Mucosa of gallbladder (tissue), 1 donor: Measurements from ENCODE around the gene MRPS33. TPM values are rescaled to one million over a fixed set of nuclear protein-coding genes. Genes with fewer than 3 reads are reported as not detected.
"Not testable (repeated sequence)": the region's sequence is repeated elsewhere in the genome, so short reads cannot be mapped to it uniquely, and the experiment has no call there.

ENCODE experiments used
- DNase-seq: peaks from one replicate; pipeline ENCODE4 v3.0.0-alpha.2; 2020; ENCODE audit warnings: low spot score
- total RNA-seq: library from RNA; stranded (reverse); gene quantifications from one replicate; pipeline ENCODE4 v1.2.1, GENCODE V29; 2021
- donor health status: DM: no; HTN: no; CAD: no.

The MRPS33 gene
- total RNA-seq = 45.0 TPM

- peak; percentile 96 for DNase-seq
These were observed at the start of gene MRPS33 for GRCh38 chr7:141014524-141015395. Gene MRPS33, minus strand, starts transcription at chr7:141014952. Its CDS starts 4,319 bp downstream, at chr7:141010633.

DNA sequence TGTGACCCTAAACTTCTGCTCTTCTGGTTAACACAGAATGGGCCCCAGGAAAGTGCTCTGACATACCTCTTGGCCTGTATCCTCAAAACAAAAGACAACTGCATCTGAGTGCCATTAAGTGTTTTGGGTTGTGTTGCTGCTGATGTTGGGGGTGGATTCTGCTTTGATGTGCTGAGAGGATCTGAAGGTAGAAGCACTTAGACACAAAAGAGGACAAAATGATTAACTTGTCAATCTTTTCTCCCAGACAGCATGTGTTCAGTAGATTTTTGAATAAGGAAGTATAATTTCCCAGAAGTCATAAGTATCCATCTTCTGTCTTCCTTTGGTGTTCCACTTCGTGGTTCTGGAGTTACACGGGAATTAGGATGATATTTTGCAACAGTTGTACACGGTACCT lies 43.0 kb upstream of the MRPS33 start:
- no peak for DNase-seq

DNA sequence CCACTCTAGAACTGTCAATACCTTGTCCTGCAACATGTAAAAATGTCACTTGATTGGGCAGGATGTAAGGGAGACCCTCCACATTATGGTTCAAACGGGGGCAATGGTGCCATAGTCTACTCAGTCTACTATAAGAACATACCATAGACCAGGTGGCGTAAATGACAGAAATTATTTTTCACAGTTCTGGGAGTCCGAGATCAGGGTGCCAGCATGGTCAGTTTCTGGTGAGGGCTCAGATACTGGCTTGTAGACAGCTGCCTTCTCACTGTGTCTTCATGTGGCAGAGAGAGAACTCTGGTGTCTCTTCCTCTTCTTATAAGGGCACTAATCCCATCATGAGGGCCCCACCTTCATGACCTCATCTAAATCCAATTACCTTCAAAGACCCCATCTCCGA lies 40.4 kb upstream of the MRPS33 start:
- no peak for DNase-seq

GRCh38 chr7:141053626-141054025 lies 38.9 kb upstream of the MRPS33 start:
- DNase-seq = no peak

DNA sequence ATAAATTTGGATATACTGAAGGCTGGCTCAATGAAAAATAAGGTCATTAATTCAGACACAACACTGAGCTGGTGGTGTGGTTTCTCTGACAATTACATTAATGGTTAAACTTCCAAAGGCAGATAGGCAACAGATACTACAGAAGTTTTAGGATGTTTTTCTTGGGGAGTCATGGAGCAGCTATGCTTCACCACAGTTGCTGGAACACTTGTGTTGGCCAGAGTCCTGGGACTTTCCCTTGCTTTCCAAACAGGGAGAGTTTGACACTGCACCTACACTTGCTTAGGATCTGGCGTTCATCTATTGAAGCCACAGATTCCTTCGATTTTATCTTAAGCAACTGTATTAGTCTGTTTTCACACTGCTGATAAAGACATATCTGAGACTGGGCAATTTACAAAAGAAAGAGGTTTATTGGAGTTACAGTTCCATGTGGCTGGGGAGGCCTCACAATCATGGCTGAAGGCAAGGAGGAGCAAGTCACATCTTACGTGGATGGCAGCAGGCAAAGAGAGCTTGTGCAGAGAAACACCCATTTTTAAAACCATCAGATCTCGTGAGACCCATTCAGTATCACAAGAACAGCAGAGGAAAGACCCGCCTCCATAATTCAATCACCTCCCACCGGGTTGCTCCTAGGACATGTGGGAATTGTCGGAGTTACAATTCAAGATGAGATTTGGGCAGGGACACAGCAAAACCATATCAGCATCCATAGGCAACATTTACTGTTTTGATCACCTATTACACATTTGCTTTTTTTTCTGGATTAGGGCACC lies 31.3 kb upstream of the MRPS33 start:
- no peak for DNase-seq

DNA sequence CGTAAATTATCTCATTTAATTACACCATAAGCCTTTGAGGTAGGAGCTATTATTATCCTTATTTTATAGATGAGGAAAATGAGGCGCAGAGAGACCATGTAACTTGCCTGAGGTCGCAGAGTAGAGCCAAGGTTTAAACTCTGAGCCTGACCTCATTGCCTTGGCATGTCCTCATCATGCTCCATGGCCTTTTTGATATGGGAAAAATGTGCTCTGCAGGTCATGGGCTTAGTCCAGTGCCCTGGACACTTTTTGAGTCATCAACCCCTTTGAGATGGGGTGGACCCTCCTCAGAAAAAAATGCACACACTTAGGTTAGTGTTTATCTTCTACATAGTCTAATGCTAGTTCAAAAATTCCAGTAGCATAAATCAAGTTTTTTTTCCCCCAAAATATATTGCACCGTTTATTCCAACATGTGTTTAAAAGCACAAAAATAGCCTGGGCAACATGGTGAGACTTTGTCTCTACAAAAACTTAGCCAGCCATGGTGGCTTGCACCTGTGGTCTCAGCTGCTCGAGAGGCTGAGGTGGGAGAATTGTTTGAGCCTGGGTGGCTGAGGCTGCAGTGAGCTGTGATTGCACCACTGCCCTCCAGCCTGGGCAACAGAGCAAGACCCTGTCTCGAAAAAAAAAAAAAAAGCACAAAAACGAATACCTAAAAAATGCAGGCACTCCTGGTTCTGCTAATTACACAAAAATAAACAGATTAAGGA lies 30.5 kb upstream of the MRPS33 start:
- no peak for DNase-seq

DNA sequence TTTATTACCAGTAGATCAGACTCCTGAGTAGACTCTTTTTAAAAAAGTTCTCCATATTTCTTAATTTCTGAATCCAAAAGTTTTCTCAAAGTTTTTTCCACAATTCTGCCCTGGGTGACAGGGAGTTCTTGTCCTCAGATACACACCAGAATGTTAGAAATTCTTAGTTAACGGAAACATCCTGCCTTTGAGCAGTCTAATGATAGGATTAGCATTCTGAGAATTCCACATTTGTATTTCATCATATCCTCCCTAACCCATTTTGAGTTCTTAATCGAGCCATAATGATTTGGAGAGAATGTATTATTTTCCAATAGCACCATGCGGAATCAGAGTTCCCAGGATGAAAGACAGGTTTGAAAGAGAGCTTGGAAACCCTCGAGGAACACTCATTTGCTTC lies 28.9 kb upstream of the MRPS33 start:
- no peak for DNase-seq

DNA sequence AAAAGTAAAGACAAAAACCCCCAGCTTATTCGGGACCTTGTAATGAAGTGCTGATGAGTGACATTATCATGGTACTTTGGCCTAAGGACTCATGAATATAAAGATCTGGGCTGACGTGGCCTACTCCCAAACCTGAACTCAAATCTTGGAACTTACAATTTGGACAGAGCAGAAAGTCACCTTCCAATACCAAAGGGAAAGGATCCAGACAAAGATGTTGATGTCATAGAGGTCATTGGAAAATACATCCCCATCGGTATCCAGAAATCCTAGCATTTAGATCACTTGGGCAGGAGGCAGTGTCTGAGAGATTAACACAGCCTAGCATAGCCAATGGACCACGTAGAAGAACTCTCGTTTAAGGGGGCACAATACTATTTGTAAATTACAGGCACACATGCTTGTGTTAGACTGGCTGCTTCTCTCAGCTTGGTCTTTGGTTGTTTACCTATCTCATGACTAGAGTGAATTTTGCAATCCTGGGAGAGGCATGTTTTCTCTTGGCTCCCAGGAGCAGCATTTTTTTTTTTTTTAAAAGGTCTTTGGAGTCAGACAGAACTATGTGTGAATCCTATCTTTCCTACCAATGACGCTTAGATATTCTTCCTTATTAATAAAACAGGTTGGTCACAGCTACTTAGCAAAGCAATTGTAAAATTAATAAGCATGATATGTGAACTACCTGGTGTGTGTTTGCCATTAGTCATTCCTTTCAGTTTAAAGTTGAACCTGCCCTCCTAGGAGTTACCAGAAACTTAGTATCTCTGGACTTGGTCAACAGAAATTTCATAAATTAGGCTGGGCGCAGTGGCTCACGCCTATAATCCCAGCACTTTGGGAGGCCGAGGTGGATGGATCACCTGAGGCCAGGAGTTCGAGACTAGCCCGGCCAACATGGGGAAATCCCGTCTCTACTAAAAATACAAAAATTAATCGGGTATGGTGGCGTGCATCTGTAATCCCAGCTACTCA lies 27.8 kb upstream of the MRPS33 start:
- DNase-seq = no peak

GRCh38 chr7:141039376-141039775 lies 24.6 kb upstream of the MRPS33 start:
- DNase-seq = no peak

- not testable (repeated sequence) for DNase-seq
These were observed 23.3 kb upstream of the MRPS33 start for GRCh38 chr7:141038100-141038499.

DNA sequence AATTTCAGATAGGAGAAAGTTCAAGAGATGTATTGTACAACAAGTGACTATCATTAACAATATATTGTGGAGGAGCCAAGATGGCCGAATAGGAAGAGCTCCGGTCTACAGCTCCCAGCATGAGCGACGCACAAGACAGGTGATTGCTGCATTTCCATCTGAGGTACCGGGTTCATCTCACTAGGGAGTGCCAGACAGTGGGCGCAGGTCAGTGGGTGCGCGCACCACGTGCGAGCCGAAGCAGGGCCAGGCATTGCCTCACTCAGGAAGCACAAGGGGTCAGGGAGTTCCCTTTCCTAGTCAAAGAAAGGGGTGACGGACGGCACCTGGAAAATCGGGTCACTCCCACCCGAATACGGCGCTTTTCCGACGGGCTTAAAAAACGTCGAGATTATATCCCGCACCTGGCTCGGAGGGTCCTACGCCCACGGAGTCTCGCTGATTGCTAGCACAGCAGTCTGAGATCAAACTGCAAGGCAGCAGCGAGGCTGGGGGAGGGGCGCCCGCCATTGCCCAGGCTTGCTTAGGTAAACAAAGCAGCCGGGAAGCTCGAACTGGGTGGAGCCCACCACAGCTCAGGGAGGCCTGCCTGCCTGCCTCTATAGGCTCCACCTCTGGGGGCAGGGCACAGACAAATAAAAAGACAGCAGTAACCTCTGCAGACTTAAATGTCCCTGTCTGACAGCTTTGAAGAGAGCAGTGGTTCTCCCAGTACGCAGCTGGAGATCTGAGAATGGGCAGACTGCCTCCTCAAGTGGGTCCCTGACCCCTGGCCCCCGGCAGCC lies 18.0 kb upstream of the MRPS33 start:
- not testable (repeated sequence) for DNase-seq

DNA sequence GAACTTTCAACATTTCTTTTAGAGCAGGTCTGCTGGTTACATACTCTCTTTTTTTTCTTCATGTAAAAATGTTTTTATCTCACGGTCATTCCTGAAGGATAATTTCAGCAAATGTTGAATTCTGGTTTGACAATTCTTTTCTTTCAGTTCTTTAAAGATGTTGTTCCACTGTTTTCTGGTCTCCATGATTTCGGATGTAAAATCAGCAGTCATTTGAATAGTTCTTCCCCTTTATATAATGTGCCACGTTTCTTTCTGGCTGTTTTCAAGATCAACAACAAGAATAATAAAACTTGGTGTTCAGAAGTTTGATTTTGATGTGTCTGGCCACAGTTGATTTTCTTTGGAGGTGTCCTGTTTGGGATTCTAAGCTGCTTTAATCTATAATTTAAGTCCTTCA lies 14.0 kb upstream of the MRPS33 start:
- DNase-seq = no peak

DNA sequence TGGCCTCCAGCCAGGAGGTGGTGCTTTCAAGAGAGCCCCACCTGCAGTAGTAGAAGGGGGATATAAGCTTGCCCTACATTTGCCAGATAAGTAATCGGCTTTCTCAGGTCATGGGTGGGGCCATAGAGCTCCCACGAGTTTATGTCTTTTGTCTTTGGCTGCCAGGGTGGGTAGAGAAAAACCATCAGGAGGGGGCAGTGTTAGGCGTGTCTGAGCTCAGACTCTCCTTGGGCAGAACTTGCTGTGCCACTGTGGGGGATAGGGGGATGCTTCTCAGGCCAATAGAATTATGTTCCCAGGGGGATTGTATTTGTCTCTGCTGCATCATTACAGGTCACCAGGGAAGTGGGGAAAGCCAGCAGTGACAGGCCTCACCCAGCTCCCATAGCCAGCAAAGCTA lies 12.3 kb upstream of the MRPS33 start:
- no peak for DNase-seq

GRCh38 chr7:141024668-141025067 lies 9.9 kb upstream of the MRPS33 start:
- DNase-seq = no peak

DNA sequence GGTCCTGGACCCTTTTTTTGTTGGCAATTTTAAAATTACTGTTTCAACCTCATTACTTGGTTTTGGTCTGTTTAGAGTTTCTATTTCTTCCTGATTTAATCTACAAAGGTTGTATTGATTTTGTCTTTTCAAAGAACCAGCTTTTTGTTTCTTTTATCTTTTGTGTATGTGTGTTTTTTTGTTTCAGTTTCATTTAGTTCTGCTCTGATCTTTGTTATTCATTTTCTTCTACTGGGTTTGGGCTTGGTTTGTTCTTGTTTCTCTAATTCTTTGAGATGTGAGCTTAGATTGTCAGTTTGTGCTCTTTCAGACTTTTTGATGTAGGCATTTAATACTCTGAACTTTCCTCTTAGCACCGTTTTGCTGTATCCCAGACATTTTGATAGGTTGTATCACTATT lies 8.5 kb upstream of the MRPS33 start:
- DNase-seq = no peak

DNA sequence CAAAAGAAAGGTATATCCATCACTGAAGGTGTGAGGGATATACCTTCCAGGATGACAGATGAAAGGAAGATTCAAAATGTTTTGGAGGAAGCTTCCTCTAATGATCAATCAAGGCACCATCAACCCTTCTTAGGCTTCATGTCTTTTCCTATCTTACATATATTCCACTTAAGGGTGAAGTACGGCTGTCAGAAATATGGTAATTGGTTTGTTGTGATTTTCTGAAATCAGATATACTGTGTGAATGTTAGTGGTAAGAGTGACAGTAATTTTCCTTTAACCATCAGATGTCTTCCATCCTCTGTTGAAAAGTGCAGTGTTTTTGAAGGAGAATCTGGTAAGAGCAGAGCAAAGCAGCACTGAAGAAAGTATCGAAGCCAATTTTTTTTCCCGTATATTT lies 2.8 kb upstream of the MRPS33 start:
- no peak for DNase-seq

DNA sequence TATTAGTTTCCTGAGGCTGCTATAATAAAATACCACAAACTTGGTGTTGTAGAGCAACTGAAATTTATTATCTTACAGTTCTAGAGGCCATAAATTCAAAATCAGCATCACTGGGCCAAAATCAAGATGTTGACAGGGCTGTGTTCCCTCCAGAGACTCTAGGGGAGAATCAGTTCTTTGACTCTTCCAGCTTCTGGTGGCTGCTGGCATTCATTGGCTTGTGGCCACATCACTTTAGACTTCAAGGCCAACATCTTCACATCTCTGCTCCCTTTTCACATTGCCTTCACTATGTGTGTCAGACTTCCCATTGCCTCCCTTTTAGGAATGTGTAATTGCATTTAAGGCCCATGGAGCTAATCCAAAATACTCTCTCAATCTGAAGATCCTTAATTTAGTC lies 1.6 kb upstream of the MRPS33 start:
- no peak for DNase-seq

- no peak for DNase-seq
These were observed 628 bp downstream of the MRPS33 start for GRCh38 chr7:141014125-141014523.

DNA sequence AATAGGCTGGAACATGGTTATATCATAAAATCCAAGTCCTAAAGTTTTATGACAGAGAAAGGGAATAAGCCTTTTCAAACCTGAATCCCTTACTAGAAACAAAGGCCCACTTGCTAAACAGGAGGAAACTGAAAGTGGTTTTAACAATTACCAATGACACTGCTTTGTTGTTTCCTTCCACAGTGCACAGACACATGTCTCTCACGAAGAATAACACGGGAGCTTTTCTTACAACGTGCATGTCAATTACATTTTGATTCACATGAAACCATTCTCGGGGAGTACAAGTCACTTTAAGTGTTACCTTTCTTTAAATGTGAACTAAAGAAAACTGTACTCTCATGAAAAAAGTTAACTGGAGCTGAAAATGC lies 1.4 kb downstream of the MRPS33 start:
- DNase-seq = no peak

DNA sequence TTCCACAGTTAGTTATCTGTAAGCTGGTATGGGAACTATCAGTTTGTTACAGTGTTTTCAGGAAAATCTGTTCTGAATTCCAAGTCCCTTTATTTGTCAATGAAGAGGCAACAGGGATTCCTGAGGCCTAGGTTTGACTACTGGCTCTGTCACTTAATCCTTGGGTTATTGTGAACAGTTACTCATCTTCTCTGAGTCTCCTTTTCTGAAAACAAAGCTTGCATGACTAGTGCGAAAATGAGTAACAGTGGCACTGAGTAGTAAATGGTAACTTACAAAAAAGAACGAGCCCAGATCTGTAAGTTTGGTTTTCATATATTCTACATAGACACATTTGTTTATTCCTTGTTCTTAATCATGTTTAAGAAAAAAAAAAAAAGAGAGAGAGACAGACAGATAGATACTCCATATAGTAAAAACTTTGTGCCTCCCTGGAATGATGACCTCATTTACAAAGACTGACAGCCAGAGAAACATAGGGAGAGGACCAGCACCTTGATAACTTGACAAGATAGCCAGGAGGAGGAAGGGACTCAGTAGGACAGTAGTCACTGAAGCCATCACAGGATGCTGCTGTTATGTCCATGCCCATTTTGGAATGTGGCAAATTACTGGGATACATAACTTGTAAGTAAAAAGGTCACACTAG lies 1.9 kb downstream of the MRPS33 start:
- no peak for DNase-seq
